HUES48 (cell line): ENCODE data around the gene ABCG1.

ENCODE experiments used
- H3K27ac ChIP-seq: one replicate; pipeline ENCODE4 v1.7.0; 2013; ENCODE audit warnings: low read depth, low read length, inconsistent platforms
- H3K27me3 ChIP-seq: 2 replicates; pipeline ENCODE4 v1.6.1; 2013; ENCODE audit warnings: mild to moderate bottlenecking, low read length; ENCODE audit not compliant: control insufficient read depth, insufficient read depth
- H3K36me3 ChIP-seq: 2 replicates; pipeline ENCODE4 v1.6.1; 2013; ENCODE audit warnings: low read length; ENCODE audit not compliant: control insufficient read depth, insufficient read depth
- H3K4me1 ChIP-seq: 2 replicates; pipeline ENCODE4 v1.6.1; 2013; ENCODE audit warnings: mild to moderate bottlenecking, low read length; ENCODE audit not compliant: control insufficient read depth, insufficient read depth
- H3K4me3 ChIP-seq: 2 replicates; pipeline ENCODE4 v1.5.1; 2013; ENCODE audit warnings: mild to moderate bottlenecking, low read depth, low read length
- H3K9ac ChIP-seq: 2 replicates; pipeline ENCODE4 v1.6.1; 2013; ENCODE audit warnings: mild to moderate bottlenecking, low read depth, low read length, moderate library complexity
- H3K9me3 ChIP-seq: 2 replicates; pipeline ENCODE4 v1.6.1; 2013; ENCODE audit warnings: low read length; ENCODE audit not compliant: control insufficient read depth, insufficient read depth

ABCG1 gene

GRCh38 chr21:42247716-42248115 lies 28.8 kb downstream of the ABCG1 start:
- H3K4me3 ChIP-seq = no peak overlapping the region
- no peaks in the 10 kb centered on the region for H3K4me1 ChIP-seq
- H3K36me3 ChIP-seq = no peaks in the 10 kb centered on the region
- H3K9ac ChIP-seq = no peak overlapping the region
- no peak overlapping the region for H3K27ac ChIP-seq
- H3K9me3 ChIP-seq = no peaks in the 10 kb centered on the region
- 0 out of 2 replicates have a peak, but pooled peaks cover 3% of the 10 kb centered on the region for H3K27me3 ChIP-seq

GRCh38 chr21:42248241-42248640 lies 29.3 kb downstream of the ABCG1 start:
- H3K36me3 ChIP-seq = no peaks in the 10 kb centered on the region
- no peaks in the 10 kb centered on the region for H3K4me1 ChIP-seq
- no peak overlapping the region for H3K27ac ChIP-seq
- no peak overlapping the region for H3K4me3 ChIP-seq
- no peak overlapping the region for H3K9ac ChIP-seq
- H3K9me3 ChIP-seq = no peaks in the 10 kb centered on the region
- H3K27me3 ChIP-seq = 0 out of 2 replicates have a peak, but pooled peaks cover 3% of the 10 kb centered on the region

- Histone ChIP-seq H3K4me3 (no peak overlapping the region), H3K9ac (no peak overlapping the region)
Measured at GRCh38 chr21:42248783-42249597, 30.1 kb downstream of the ABCG1 start.

GRCh38 chr21:42250422-42251403 lies 31.8 kb downstream of the ABCG1 start:
- no peak overlapping the region for H3K9ac ChIP-seq
- no peaks in the 10 kb centered on the region; the same call in 1 of the 2 replicates for H3K27me3 ChIP-seq
- H3K36me3 ChIP-seq = no peaks in the 10 kb centered on the region
- H3K4me3 ChIP-seq = no peak overlapping the region
- no peaks in the 10 kb centered on the region for H3K4me1 ChIP-seq
- H3K9me3 ChIP-seq = no peaks in the 10 kb centered on the region
- H3K27ac ChIP-seq = no peak overlapping the region

More at GRCh38 chr21:42248783-42249597, 30.1 kb downstream of the ABCG1 start:
- H3K27ac ChIP-seq = no peak overlapping the region
- H3K27me3 ChIP-seq = peaks cover 3% of the 10 kb centered on the region; the same call in 1 of the 2 replicates
- H3K4me1 ChIP-seq = no peaks in the 10 kb centered on the region
- H3K36me3 ChIP-seq = no peaks in the 10 kb centered on the region
- no peaks in the 10 kb centered on the region for H3K9me3 ChIP-seq

- no peaks in the 10 kb centered on the region for H3K36me3 ChIP-seq
- H3K27me3 ChIP-seq = no peaks in the 10 kb centered on the region; the same call in 1 of the 2 replicates
Measured at GRCh38 chr21:42251654-42252324, 32.8 kb downstream of the ABCG1 start.

GRCh38 chr21:42252325-42252654 lies 33.4 kb downstream of the ABCG1 start:
- Histone ChIP-seq H3K27ac (no peak overlapping the region), H3K36me3 (no peaks in the 10 kb centered on the region), H3K9me3 (no peaks in the 10 kb centered on the region), H3K4me1 (no peaks in the 10 kb centered on the region), H3K9ac (no peak overlapping the region), H3K4me3 (no peak overlapping the region), H3K27me3 (no peaks in the 10 kb centered on the region; the same call in 1 of the 2 replicates)

More at GRCh38 chr21:42251654-42252324, 32.8 kb downstream of the ABCG1 start:
- Histone ChIP-seq H3K4me3 (no peak overlapping the region), H3K4me1 (no peaks in the 10 kb centered on the region), H3K9me3 (no peaks in the 10 kb centered on the region), H3K27ac (no peak overlapping the region), H3K9ac (no peak overlapping the region)

- Histone ChIP-seq H3K9ac (no peak overlapping the region), H3K27ac (no peak overlapping the region), H3K4me1 (no peaks in the 10 kb centered on the region), H3K36me3 (no peaks in the 10 kb centered on the region), H3K27me3 (no peaks in the 10 kb centered on the region; the same call in 1 of the 2 replicates), H3K9me3 (no peaks in the 10 kb centered on the region), H3K4me3 (no peak overlapping the region)
Measured at GRCh38 chr21:42252778-42253340, 33.9 kb downstream of the ABCG1 start.

- no peaks in the 10 kb centered on the region for H3K4me1 ChIP-seq
- no peak overlapping the region for H3K27ac ChIP-seq
- no peak overlapping the region for H3K4me3 ChIP-seq
- H3K9ac ChIP-seq = no peak overlapping the region
- no peaks in the 10 kb centered on the region for H3K36me3 ChIP-seq
- H3K9me3 ChIP-seq = no peaks in the 10 kb centered on the region
- H3K27me3 ChIP-seq = no peaks in the 10 kb centered on the region; the same call in 1 of the 2 replicates
Measured at GRCh38 chr21:42253466-42253865, 34.5 kb downstream of the ABCG1 start.

- no peak overlapping the region for H3K27ac ChIP-seq
- no peaks in the 10 kb centered on the region for H3K36me3 ChIP-seq
- H3K4me1 ChIP-seq = no peaks in the 10 kb centered on the region
- H3K9ac ChIP-seq = no peak overlapping the region
- no peaks in the 10 kb centered on the region for H3K9me3 ChIP-seq
- H3K27me3 ChIP-seq = no peaks in the 10 kb centered on the region; the same call in 1 of the 2 replicates
- H3K4me3 ChIP-seq = no peak overlapping the region
Measured at GRCh38 chr21:42254083-42254482, 35.1 kb downstream of the ABCG1 start.
